NCI-H1694 treated with DMSO at 0.1 percent for 48 hours (cell line): ENCODE measurements around the gene GPR152.

Experiments
- DNase-seq: peaks from one replicate; lab custom pipeline; 2025; lab: John Stamatoyannopoulos, UW

GPR152 gene

DNA sequence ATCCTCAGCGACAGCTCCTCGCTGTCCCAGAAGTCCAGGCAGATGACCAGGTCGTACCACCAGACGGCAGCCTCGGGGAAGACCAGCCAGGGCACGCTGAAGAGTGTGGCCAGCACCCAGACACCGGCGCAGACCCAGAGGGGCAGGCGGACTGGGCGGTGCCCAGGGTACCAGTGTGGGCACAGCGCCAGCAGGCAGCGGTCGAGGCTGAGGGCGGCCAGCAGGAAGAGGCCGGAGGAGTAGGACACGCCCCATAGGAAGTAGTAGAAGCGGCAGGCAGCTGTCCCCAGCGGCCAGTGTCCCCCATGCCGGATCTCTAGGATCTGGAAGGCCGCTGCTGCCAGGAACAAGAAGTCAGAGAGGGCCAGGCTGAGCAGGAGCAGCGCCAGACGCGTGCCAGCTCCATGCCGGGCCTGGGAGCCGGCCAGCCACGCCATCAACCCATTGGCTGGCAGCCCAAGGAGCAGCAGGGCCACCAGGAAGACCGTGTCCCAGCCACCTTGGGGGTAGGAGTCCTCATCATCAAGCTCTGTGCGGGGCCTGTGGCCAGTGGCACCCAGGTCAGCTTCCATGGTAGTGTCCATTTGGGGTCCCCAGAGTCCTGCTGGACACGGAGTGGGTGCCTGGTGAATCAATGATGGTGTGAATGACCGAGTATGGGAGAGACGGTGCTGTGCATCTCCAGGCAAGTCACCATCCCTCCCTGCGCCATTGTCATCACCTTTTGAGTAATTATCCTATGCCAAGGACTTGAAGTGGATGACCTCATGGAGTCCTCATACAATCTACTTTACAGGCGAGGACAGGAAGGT, at the start of gene GPR152:
GPR152 (minus strand) TSS at position 589 of the 812 bp plus-strand sequence; CDS start at position 584, 5 bp downstream.
- no peak for DNase-seq

GRCh38 chr11:67501854-67502253, 49.3 kb upstream of the GPR152 start:
- no peak for DNase-seq

DNA sequence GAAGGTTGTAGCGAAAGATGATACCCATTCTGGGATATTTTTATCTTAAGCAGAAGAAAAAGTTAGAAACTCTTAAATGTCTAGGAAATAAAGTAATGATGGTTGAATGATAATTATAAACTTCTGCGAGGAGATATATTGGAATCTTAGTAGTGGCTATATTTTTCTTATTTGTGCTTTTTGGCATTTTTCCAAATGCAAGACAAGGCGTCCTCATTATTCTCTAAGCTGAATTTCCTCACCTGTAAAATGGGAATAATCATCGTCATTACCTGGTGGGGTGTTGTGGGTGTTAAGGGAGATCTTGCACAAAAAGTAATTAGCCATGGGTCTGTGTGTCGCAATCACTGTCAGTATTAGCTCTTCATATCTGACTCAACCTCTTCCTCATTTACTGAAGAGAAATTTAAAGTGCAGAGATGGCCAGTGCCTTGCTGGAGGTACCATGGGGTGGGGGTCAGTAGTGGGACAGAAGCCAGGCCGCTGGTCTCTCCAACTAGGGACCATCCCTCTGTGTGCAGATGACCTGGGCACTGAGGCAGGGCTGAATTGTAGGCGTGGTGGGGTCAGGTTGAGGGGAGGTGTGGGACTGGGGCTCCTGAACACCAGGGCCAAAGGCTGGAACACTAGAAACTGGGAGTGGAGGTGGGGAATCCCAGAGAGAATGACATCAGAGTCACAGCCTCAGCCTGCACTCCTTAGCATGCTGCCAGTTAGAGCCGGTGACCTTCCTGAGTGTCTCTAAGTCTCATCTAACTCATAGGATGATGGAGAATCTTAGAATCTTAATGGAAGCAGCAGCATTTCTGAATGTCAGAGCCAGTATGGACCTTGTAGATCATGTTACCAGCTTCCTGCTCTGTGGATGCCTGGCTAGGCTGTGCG, 48.5 kb upstream of the GPR152 start:
- DNase-seq: no peak

DNA sequence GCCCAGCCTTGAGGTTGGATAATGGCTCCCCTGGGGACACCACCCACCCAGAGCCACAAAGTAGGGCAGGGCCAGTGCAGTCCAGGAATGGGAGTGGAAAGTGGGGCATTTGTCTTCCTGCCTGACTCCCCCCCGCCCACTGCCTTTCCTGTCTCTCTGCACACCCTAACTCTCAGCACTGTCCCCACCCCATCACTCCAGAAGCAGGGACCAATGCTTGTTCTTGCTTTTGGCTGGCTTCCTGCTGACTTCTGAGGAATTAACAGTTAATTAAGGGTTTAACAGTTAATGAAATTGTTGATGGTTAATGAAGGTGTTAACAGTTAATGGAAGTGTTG, 47.9 kb upstream of the GPR152 start:
- DNase-seq: no peak

- DNase-seq: no peak
Observed at GRCh38 chr11:67499808-67500483, 47.4 kb upstream of the GPR152 start.

DNA sequence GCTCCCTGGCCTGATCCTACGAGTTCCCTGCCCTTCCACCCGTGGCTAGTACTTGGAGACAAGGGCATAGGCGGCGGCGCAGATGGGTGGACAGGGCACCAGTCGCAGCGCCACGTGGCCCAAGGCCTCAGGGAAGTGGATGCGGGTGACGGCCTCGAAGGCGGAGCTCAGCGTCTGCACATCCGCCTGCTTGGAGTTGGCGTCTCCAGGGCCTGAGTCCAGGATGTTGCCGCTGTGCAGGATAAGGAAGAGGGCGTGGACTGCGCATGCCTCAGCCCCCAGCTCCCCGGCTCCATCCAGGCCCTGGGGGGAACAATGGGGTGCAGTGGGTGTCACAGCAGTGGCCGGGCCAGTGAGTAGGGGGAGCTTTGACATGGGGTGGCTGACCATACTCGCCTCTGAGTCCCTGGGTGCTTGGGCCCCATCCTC, 46.0 kb upstream of the GPR152 start:
- DNase-seq: no peak

GRCh38 chr11:67497656-67498291, 45.2 kb upstream of the GPR152 start:
- DNase-seq: no peak

DNA sequence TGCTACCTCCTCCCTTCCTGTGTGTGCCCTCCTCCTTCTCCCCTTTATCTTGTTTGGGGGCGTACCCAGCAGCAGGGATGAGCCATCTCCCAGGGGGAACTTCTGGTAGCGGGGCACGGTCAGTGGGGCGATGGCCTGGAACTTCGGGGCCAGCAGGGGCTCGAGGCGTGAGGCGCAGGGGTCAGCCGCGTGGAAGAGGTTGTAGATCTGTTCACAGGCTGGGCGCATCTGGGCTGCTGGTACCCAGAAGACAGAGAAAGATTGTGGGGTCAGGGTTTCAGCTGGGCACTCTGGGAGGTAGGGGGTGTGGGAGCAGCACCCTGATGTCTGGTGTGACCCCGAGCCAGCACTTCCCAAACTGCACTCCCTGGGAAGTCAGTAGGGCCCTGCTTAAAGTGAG, 43.6 kb upstream of the GPR152 start:
- no peak for DNase-seq

GRCh38 chr11:67495234-67496005, 42.9 kb upstream of the GPR152 start:
- DNase-seq: no peak

DNA sequence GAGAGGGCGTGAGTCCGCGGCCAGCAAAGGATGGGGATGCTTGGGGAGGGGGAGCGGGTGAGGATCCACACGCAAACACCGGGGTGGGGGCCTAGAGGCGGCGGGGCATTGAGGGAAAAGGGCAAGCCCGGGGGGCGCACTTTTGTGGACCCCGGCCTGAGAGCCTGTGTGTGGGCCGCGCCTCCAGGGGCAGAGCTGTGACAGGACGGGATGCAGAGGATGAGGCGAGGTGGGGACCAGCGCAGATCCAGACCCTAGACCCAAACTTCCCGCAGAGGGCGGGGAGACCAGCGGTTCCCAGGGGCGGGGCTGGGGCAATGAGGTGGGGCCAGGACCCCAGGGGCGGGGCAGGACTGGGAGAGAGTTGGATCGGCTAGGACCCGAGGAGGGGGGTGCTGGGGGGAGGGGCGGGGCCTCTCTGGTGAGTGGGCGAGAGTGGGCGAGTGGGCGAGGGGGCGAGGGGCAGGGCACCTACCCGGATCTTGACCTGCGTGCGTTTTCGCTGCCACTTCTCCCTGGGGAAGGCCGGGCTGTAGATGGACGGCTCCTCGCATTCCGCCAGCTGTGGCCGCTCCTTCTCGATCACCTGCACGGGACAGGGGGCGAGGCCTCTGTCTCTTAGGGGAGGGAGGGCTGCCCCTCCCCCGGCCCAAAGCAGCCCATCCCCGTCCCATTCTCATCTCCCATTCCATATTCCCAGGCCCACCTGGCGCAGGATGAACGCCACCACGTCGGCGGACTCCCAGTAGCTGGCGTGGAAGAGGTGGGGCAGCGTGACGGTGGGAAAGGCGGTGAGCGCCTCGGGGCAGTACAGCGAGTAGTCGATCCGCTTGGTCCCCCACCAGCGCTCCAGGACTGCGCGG, 42.1 kb upstream of the GPR152 start:
- DNase-seq: no peak

DNA sequence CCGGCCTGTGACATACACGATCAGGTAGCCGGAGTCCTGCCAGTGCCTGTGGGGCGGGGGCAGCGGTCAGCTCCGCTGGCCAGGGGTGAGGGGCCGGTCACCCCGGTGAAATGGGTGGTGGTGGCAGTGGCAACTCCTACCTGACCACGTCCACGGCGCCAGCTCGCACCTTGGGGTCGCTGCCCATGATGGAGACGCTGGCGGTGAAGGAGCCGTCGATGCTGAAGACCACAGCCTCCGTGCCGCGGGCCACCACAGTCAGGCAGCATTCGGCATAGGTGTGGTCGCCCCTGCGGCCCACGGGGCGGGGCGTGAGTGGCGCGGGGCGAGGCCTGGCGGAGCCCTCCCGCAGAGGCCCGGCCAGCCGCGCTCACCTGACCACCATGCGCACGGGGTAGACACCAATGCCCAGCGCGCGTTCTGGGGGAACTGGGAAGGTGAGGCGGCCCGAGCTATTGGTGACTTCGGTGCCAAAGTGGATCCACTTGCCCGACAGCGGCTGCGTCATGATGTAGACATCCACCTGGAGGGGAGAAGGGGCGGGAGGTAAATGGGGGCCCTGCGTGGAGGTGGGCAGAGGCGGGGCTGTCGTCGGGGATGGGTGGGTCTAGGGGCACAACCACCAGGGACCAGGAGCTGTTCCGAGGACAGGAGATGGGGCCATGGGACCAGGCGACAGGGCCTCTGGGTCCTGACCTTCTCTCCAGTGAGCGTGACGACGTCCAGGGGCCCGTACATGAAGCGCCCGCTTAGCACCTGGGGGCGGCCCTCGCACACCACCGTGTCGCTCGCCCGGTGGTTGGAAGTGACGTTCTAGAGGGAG, 41.2 kb upstream of the GPR152 start:
- DNase-seq: no peak

GRCh38 chr11:67492801-67493547, 40.4 kb upstream of the GPR152 start:
- no peak for DNase-seq

DNA sequence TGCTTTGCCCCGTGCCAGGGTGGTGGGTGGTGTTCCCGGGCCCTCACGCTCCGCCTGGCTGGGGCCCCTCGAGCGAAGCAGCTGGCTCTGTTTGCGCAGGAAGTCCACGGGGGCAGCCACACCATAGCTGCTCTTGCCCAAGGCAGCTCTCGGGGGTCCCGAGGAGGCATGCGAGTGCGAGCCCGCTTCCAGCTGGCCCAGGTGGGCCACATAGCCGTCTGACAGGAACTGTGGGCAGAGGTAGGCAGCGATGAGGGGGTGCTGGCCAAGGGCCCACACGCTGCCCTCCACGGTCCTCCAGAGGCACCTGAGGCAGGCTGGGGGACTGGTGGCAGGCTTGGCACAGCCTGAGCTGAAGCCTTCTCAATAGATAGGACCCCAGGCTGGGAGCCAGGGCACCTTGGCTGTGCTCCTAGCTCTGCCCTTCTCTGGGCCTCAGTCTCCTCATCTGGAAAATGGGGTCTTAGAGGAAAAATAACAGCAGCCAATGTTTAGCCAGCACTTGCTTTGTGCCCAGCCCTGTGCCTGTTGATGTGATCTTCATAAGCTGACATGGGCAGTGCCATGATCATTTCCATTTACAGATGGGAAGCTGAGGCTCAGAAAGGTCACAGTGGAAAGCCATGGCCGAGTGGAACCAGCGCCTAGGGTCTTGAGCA, 39.7 kb upstream of the GPR152 start:
- no peak for DNase-seq

DNA sequence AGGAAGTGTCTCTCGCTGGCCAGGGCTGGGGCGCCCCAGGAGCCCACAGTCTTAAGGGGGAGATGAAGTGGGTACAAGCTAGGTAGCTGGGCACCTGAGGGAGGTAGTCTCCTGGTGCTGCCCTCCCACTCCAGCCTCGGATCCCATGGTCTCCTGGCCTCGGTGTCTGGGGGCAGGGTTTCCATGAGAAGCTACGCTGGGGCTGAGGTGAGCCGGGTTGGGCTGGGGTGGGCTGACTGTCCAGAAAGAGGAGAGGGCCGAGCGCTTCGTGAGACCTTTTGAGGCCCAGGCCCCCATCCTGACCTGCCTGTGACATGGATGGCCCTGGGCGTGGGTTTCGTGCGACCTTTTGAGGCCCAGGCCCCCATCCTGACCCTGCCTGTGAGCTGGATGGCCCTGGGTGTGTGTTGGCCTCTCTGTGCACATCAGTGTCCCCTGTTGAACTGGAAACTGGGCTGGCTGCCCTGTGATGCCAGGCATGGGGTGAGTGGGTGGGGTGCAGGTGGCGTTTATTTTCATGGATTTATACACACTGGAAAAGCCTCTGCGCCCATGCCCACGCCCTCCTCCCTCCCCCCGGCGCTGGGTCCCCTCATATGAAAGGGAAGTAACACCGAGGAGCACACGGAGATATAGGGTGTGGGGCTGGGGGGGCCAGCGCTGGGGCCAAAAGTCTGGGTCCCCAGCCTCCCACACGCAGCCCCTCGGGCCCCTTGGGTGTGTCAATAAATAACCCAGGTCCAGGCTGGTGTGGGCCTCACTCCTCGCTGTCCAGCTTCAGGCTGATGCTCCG, 38.9 kb upstream of the GPR152 start:
- DNase-seq: no peak

DNA sequence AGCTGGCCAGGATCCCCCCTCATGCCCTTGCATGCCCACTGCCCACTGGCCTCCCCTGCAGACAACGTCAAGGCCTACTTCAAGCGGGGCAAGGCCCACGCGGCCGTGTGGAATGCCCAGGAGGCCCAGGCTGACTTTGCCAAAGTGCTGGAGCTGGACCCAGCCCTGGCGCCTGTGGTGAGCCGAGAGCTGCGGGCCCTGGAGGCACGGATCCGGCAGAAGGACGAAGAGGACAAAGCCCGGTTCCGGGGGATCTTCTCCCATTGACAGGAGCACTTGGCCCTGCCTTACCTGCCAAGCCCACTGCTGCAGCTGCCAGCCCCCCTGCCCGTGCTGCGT, 38.2 kb upstream of the GPR152 start:
- DNase-seq: no peak

DNA sequence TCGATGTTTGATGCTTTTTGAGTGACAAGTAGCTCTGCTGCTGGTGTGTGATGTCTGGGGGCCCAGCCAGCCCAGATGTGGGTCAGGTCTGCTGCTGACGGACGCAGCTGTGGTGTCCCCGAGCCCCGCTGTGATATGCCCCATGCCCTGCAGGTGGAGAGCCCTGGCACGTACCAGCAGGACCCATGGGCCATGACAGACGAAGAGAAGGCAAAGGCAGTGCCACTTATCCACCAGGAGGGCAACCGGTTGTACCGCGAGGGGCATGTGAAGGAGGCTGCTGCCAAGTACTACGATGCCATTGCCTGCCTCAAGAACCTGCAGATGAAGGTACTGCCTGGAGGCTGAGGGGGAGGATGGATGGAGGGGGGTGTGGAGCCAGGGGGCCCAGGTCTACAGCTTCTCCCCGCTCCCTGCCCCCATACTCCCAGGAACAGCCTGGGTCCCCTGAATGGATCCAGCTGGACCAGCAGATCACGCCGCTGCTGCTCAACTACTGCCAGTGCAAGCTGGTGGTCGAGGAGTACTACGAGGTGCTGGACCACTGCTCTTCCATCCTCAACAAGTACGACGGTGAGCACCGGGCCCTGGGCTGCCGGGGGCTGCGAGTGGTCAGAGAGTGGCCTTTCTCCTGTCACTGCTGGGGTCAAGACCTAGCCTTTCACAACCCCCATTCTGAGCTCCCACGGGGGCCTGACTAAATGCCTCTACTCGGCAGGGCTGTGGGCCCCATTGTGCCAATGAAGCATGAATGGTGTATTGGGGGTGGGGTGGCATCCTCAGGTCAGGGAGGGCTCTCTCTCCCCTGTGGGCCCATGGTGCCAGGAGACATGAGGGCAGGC, 37.6 kb upstream of the GPR152 start:
- DNase-seq: no peak
